KMS-11 (cell line): Measurements from ENCODE around the gene SPC24.
"Not testable (repeated sequence)": the region's sequence is repeated elsewhere in the genome, so short reads cannot be mapped to it uniquely, and the experiment has no call there.

Experiments
- H2AFZ ChIP-seq: fragments of 200-600 bp; sonication (generic); 2 replicates; pipeline ENCODE4 v1.6.1; 2016; ENCODE audit warnings: antibody characterized with exemption, mixed run types, low read depth
- H3K27ac ChIP-seq: fragments of 200-600 bp; sonication (generic); 2 replicates; pipeline ENCODE4 v1.6.1; 2016; ENCODE audit warnings: mild to moderate bottlenecking, mixed run types
- H3K27me3 ChIP-seq: fragments of 200-600 bp; sonication (generic); 2 replicates; pipeline ENCODE4 v1.6.1; 2017; ENCODE audit warnings: mild to moderate bottlenecking, low read depth, mixed run types, moderate library complexity; ENCODE audit not compliant: insufficient read depth
- H3K36me3 ChIP-seq: fragments of 200-600 bp; sonication (generic); 2 replicates; pipeline ENCODE4 v1.6.1; 2017; ENCODE audit warnings: mild to moderate bottlenecking, mixed run types; ENCODE audit not compliant: insufficient read depth
- H3K4me1 ChIP-seq: fragments of 200-600 bp; sonication (generic); 2 replicates; pipeline ENCODE4 v1.6.1; 2016; ENCODE audit warnings: mild to moderate bottlenecking, low read depth, mixed run types; ENCODE audit not compliant: poor library complexity, severe bottlenecking
- H3K4me2 ChIP-seq: fragments of 200-600 bp; sonication (generic); 2 replicates; pipeline ENCODE4 v1.7.0; 2016; ENCODE audit warnings: mild to moderate bottlenecking, mixed run types
- H3K4me3 ChIP-seq: fragments of 200-600 bp; sonication (generic); IDR thresholded peaks from 2 replicates; pipeline ENCODE4 v1.6.1; 2017; ENCODE audit warnings: low read depth, low read length, mixed read lengths; ENCODE audit not compliant: insufficient read depth
- H3K79me2 ChIP-seq: fragments of 200-600 bp; sonication (generic); 2 replicates; pipeline ENCODE4 v1.6.1; 2016; ENCODE audit warnings: low read depth, mixed run types; ENCODE audit not compliant: insufficient read depth
- H3K9ac ChIP-seq: fragments of 200-600 bp; sonication (generic); 2 replicates; pipeline ENCODE4 v1.6.1; 2016; ENCODE audit warnings: mild to moderate bottlenecking, mixed run types
- H4K20me1 ChIP-seq: fragments of 200-600 bp; sonication (generic); 2 replicates; pipeline ENCODE4 v1.6.1; 2016; ENCODE audit warnings: mild to moderate bottlenecking, mixed run types; ENCODE audit not compliant: insufficient read depth
- TF ChIP-seq, protein P1 (sequence below): fragments of 200-600 bp; sonication (generic); conservative IDR thresholded peaks from 2 replicates; pipeline ENCODE4 v1.6.1; 2017; ENCODE audit warnings: low read depth, mild to moderate bottlenecking, antibody characterized with exemption, low read length, moderate library complexity, mixed read lengths

Gene SPC24

GRCh38 chr19:11098861-11099260, 56.7 kb downstream of the SPC24 start:
- Histone ChIP-seq H4K20me1 (peaks cover 24% of the 10 kb centered on the region), H3K4me1 (peaks cover 39% of the 10 kb centered on the region), H3K27ac (no peak overlapping the region), H3K9ac (no peak overlapping the region), H3K27me3 (no peaks in the 10 kb centered on the region), H3K4me2 (no peak overlapping the region), H3K36me3 (peaks cover 19% of the 10 kb centered on the region; the same call in 1 of the 2 replicates), H2AFZ (no peak overlapping the region), H3K79me2 (peaks cover 71% of the 10 kb centered on the region), H3K4me3 (no peak overlapping the region)
- TF ChIP-seq, protein P1, sequence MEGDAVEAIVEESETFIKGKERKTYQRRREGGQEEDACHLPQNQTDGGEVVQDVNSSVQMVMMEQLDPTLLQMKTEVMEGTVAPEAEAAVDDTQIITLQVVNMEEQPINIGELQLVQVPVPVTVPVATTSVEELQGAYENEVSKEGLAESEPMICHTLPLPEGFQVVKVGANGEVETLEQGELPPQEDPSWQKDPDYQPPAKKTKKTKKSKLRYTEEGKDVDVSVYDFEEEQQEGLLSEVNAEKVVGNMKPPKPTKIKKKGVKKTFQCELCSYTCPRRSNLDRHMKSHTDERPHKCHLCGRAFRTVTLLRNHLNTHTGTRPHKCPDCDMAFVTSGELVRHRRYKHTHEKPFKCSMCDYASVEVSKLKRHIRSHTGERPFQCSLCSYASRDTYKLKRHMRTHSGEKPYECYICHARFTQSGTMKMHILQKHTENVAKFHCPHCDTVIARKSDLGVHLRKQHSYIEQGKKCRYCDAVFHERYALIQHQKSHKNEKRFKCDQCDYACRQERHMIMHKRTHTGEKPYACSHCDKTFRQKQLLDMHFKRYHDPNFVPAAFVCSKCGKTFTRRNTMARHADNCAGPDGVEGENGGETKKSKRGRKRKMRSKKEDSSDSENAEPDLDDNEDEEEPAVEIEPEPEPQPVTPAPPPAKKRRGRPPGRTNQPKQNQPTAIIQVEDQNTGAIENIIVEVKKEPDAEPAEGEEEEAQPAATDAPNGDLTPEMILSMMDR = no peak

GRCh38 chr19:11098327-11098726, 57.3 kb downstream of the SPC24 start:
- peaks cover 19% of the 10 kb centered on the region; the same call in 1 of the 2 replicates for H3K36me3 ChIP-seq

GRCh38 chr19:11097367-11097766, 58.2 kb downstream of the SPC24 start:
- Histone ChIP-seq H3K79me2 (peaks cover 86% of the 10 kb centered on the region), H3K4me1 (peaks cover 46% of the 10 kb centered on the region), H4K20me1 (peaks cover 30% of the 10 kb centered on the region), H3K36me3 (peaks cover 19% of the 10 kb centered on the region; the same call in 1 of the 2 replicates)
- not testable (repeated sequence) for H3K9ac ChIP-seq, H3K4me2 ChIP-seq, H3K27me3 ChIP-seq, H3K4me3 ChIP-seq, H2AFZ ChIP-seq, H3K27ac ChIP-seq

More at GRCh38 chr19:11098327-11098726, 57.3 kb downstream of the SPC24 start:
- Histone ChIP-seq H3K27ac (no peak overlapping the region), H2AFZ (no peak overlapping the region), H3K4me1 (peaks cover 41% of the 10 kb centered on the region), H3K27me3 (no peaks in the 10 kb centered on the region), H3K9ac (no peak overlapping the region), H3K4me2 (no peak overlapping the region), H3K79me2 (peaks cover 76% of the 10 kb centered on the region), H3K4me3 (no peak overlapping the region), H4K20me1 (peaks cover 30% of the 10 kb centered on the region)
- TF ChIP-seq, protein P1 = no peak

- Histone ChIP-seq H2AFZ (no peak overlapping the region), H3K4me1 (peaks cover 56% of the 10 kb centered on the region), H3K27me3 (no peaks in the 10 kb centered on the region), H3K9ac (no peak overlapping the region), H3K79me2 (peaks cover 96% of the 10 kb centered on the region), H3K4me2 (no peak overlapping the region), H4K20me1 (peaks cover 36% of the 10 kb centered on the region), H3K36me3 (peaks cover 24% of the 10 kb centered on the region; the same call in 1 of the 2 replicates), H3K4me3 (no peak overlapping the region), H3K27ac (no peak overlapping the region)
- TF ChIP-seq, protein P1 = no peak
Measured at GRCh38 chr19:11096210-11096841, 59.3 kb downstream of the SPC24 start.
